GM19239 (cell line): ENCODE results near the gene RNF224.
A peak's percentile ranks its signal among the peaks of the same experiment; 100 is the strongest.

Source experiments
- DNase-seq: peaks from one replicate; pipeline ENCODE4 v3.0.0; 2011; ENCODE audit warnings: low spot score; ENCODE audit not compliant: insufficient read length
- FAIRE-seq: peaks from 2 replicates; lab custom pipeline; 2011; peaks lifted over from hg19 to GRCh38; lab: Jason Lieb, UNC

RNF224 gene

GRCh38 chr9:137227054-137227852 is at the start of gene RNF224:
Gene RNF224 (plus strand): TSS chr9:137227502. CDS start chr9:137228336, 834 bp downstream.
- peak; percentile 91 for DNase-seq
- peak; percentile 94 for FAIRE-seq

GRCh38 chr9:137178201-137178938 is 48.9 kb upstream of the RNF224 start:
- DNase-seq = no peak
- FAIRE-seq = no peak

GRCh38 chr9:137178939-137179630 is 48.2 kb upstream of the RNF224 start:
- FAIRE-seq (no peak), DNase-seq (no peak)

GRCh38 chr9:137179761-137180160 is 47.5 kb upstream of the RNF224 start:
- DNase-seq (no peak), FAIRE-seq (no peak)

GRCh38 chr9:137180491-137180890 is 46.8 kb upstream of the RNF224 start:
- no peak for DNase-seq
- FAIRE-seq = no peak

- DNase-seq = no peak
- FAIRE-seq = no peak
Observed at GRCh38 chr9:137181680-137182079, 45.6 kb upstream of the RNF224 start.

GRCh38 chr9:137182836-137183235 is 44.5 kb upstream of the RNF224 start:
- FAIRE-seq (no peak), DNase-seq (no peak)

GRCh38 chr9:137183980-137184595 is 43.2 kb upstream of the RNF224 start:
- DNase-seq = no peak
- FAIRE-seq = no peak

GRCh38 chr9:137184881-137185660 is 42.2 kb upstream of the RNF224 start:
- no peak for FAIRE-seq

GRCh38 chr9:137185921-137186320 is 41.4 kb upstream of the RNF224 start:
- DNase-seq = no peak
- FAIRE-seq = no peak

More at GRCh38 chr9:137184881-137185660, 42.2 kb upstream of the RNF224 start:
- no peak for DNase-seq

- no peak for DNase-seq
- no peak for FAIRE-seq
Observed at GRCh38 chr9:137186385-137186784, 40.9 kb upstream of the RNF224 start.

GRCh38 chr9:137187386-137187785 is 39.9 kb upstream of the RNF224 start:
- no peak for DNase-seq
- no peak for FAIRE-seq

- FAIRE-seq (no peak), DNase-seq (no peak)
Observed at GRCh38 chr9:137188086-137188489, 39.2 kb upstream of the RNF224 start.

- FAIRE-seq (peak; percentile 95), DNase-seq (peak; percentile 95)
Observed at GRCh38 chr9:137188490-137189296, 38.6 kb upstream of the RNF224 start, which contains the start of the genes ANAPC2 and SSNA1. Gene ANAPC2 (minus strand): TSS chr9:137188560. CDS start chr9:137188532, 28 bp downstream. Gene SSNA1 (plus strand): TSS chr9:137188676. CDS start chr9:137188727, 51 bp downstream.

GRCh38 chr9:137189297-137190295 is 37.7 kb upstream of the RNF224 start:
- DNase-seq (no peak), FAIRE-seq (no peak)

- FAIRE-seq = no peak
- no peak for DNase-seq
Observed at GRCh38 chr9:137190315-137190856, 36.9 kb upstream of the RNF224 start.

- DNase-seq (no peak), FAIRE-seq (no peak)
Observed at GRCh38 chr9:137191245-137191644, 36.1 kb upstream of the RNF224 start.
